ENCODE measurements around the gene TRIM58. TPM values are rescaled to one million over a fixed set of nuclear protein-coding genes. Genes with fewer than 3 reads are reported as not detected.

Gene TRIM58, protein sequence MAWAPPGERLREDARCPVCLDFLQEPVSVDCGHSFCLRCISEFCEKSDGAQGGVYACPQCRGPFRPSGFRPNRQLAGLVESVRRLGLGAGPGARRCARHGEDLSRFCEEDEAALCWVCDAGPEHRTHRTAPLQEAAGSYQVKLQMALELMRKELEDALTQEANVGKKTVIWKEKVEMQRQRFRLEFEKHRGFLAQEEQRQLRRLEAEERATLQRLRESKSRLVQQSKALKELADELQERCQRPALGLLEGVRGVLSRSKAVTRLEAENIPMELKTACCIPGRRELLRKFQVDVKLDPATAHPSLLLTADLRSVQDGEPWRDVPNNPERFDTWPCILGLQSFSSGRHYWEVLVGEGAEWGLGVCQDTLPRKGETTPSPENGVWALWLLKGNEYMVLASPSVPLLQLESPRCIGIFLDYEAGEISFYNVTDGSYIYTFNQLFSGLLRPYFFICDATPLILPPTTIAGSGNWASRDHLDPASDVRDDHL
- total RNA-seq = 7.0 TPM

DNA sequence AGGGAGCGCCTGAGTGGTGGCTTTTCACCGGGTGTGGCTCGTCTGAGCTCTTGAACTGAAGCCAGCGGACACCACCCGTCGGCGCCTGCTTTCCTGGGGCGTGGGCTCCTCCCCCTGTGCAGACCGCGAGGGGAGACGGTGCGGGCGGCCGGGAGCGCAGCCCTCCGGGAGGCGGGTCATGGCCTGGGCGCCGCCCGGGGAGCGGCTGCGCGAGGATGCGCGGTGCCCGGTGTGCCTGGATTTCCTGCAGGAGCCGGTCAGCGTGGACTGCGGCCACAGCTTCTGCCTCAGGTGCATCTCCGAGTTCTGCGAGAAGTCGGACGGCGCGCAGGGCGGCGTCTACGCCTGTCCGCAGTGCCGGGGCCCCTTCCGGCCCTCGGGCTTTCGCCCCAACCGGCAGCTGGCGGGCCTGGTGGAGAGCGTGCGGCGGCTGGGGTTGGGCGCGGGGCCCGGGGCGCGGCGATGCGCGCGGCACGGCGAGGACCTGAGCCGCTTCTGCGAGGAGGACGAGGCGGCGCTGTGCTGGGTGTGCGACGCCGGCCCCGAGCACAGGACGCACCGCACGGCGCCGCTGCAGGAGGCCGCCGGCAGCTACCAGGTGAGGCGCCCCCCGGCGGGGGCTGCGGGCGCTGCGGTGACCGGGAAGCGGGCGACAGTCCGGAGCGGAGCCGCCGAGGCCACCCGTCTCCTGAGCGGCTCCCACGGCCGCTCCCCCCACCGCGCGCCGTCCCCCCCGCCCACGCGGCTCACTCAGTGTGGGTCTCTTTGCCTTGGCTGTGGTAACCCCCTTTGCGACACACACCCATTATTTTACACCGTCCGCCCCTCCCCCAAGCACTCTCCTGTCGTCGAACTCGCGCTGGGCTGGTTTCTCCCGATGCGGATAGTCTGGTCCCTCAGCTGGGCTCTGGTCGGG, at the start of gene TRIM58:
Gene TRIM58 (plus strand): TSS at position 119 of the 916 bp plus-strand sequence. CDS start 60 bp downstream, at position 179.

DNA sequence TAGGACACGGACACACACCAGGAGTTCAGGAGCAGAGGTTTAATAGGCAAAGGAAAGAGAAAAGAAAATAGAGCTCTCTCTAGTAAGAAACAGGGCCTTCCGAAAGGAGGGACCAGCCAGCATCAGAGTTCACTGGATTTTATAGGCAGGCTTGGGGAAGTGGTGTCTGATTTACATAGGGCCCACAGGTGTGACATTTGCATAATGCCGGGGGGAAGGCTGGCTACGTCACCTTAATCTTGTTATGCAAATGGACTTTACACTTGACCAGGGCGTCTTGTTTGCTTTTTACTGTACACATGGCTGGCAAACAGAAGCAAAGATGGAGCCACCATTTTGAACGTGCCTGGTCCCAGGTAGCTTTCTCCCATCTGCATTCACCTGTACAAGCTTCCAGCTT, 33.0 kb upstream of the TRIM58 start, which contains the start of gene OR14A16:
Gene OR14A16 (minus strand): TSS at position 97 of the 400 bp plus-strand sequence. CDS start 8,390 bp downstream, outside the sequence.

GRCh38 chr1:247841796-247842195, 15.2 kb upstream of the TRIM58 start, which contains the start of gene OR11L1:
Gene OR11L1, minus strand, starts transcription at chr1:247841896. Its CDS starts 0 bp downstream, at chr1:247841896.

GRCh38 chr1:247895163-247895637, 38.2 kb downstream of the TRIM58 start, which contains the start of gene OR2W3:
Gene OR2W3, plus strand, starts transcription at chr1:247895587. Its CDS starts 0 bp downstream, at chr1:247895587.

GRCh38 chr1:247919952-247920351, 63.0 kb downstream of the TRIM58 start, which contains the start of gene OR2T8:
Gene OR2T8, plus strand, starts transcription at chr1:247920252. Its CDS starts 766 bp downstream, at chr1:247921018.

DNA sequence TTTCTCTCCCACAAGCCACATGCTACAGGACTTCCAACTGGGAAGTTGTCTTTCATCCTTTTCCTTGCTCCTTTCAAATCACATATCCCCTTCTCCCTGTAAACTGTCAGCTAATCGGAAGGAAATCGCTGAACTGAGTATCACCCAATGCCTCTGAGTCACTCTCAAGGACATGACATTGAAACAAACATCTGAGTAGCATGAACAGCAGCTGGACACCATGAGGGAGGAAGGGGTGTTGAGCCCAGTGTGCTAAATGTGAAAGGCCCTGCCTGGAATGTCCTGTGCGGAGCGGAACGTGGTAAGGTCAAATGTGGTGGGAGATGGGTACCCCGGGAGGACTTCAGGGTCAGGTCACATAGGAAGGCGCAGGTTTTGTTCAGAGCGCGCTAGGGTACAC, 67.9 kb downstream of the TRIM58 start, which contains the start of gene OR2AJ1:
Gene OR2AJ1 (plus strand): TSS at position 22 of the 400 bp plus-strand sequence. CDS start 8,880 bp downstream, outside the sequence.

Other genes starting within 250 kb of the TRIM58 start
- not detected for gene OR13G1, start 177.4 kb upstream of the TRIM58 start, total RNA-seq
- gene OR6F1, start 140.5 kb upstream of the TRIM58 start, total RNA-seq = not detected
- gene OR14K1, start 118.6 kb upstream of the TRIM58 start, total RNA-seq = not detected
- not detected for gene OR14A2, start 109.0 kb upstream of the TRIM58 start, total RNA-seq
- not detected for gene OR1C1, start 96.6 kb upstream of the TRIM58 start, total RNA-seq
- gene OR14A16, start 33.1 kb upstream of the TRIM58 start, total RNA-seq = not detected
- gene OR11L1, start 15.3 kb upstream of the TRIM58 start, total RNA-seq = not detected
- gene OR2W3, start 38.4 kb downstream of the TRIM58 start, total RNA-seq = 0.44 TPM
- gene OR2T8, start 63.1 kb downstream of the TRIM58 start, total RNA-seq = not detected
- not detected for gene OR2AJ1, start 67.7 kb downstream of the TRIM58 start, total RNA-seq
- gene OR2L8, start 91.7 kb downstream of the TRIM58 start, total RNA-seq = not detected
- not detected for gene OR2AK2, start 108.0 kb downstream of the TRIM58 start, total RNA-seq
- gene OR2L5, start 156.5 kb downstream of the TRIM58 start, total RNA-seq = 0.44 TPM
- gene OR2L2, start 172.9 kb downstream of the TRIM58 start, total RNA-seq = 0.88 TPM
- 0.33 TPM for gene OR2L3, start 189.6 kb downstream of the TRIM58 start, total RNA-seq
- 0.71 TPM for gene OR2L13, start 238.0 kb downstream of the TRIM58 start, total RNA-seq